NOMO-1 (cell line): ENCODE results near the gene RNF32.

Source experiments
- DNase-seq, 2 experiments: peaks; one replicate each; lab custom pipeline; 2025; ENCODE audit not compliant: unreplicated experiment in 2 of 2; lab: John Stamatoyannopoulos, UW

The RNF32 gene

GRCh38 chr7:156725936-156726335, 85.4 kb downstream of the RNF32 start:
- no peak for DNase-seq
